Skin epidermis (tissue), 12 donors: ENCODE measurements around the gene MMP23B.
"Not testable (repeated sequence)": the region's sequence is repeated elsewhere in the genome, so short reads cannot be mapped to it uniquely, and the experiment has no call there.

Source experiments
- H3K27ac ChIP-seq, 21 experiments: fragments of 200-600 bp; sonication (generic) in 11 of 21; one replicate each; pipeline ENCODE4 v1.5.0; 2020; ENCODE audit warnings: mild to moderate bottlenecking in 3 of 21, inconsistent platforms in 2 of 21, moderate library complexity in 2 of 21
- H3K4me3 ChIP-seq, 7 experiments: fragments of 200-600 bp; sonication (generic) in 2 of 7; one replicate each; pipeline ENCODE4 v1.5.0; 2020; ENCODE audit warnings: inconsistent platforms in 2 of 7, mild to moderate bottlenecking in 2 of 7, moderate library complexity in 1 of 7

MMP23B gene

DNA sequence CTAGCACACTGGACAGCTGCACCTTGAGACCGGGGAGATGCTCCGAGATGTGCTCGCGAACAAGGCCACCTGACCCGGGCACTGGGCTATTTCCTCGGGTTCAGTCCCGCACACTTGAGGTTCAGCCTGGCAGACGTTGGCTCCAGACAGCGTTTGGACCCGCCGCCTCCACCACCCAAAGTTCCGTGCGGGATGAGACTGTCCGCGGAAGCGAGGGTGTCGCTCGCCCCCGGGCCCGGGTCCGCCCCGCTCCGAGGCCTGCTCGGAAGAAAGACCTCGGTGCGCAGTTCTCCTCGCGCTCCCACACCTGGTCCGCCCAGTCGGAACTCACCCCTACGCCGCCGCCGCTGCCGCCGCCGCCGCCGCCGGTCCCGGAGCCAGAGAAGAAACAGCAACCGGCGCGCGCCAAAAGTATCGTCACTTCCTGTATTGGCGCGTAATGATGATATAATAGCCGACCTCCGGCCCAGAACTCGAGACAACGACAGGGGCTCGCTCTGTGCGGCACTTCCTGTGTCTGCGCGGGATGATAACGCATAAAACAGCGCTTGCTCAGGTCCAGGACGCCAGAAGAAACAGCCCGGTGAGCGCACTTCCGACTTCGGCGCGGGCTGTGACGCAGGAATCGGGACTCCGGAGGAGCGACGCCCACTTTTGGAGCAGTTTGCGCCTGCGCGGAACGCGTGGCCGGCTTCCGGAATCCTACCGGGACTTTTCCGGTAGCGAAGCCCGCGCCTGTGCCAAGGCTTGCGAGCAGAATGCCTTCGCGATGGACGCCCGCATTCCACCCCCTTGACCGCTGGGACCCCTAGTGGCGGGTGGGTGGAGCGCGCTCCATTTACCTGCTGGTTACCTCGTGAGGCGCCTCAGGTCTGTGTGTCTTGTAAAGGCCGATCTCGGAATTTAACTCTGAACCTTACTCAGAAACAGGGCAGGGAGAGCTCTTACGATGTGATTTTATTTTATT, 26.9 kb downstream of the MMP23B start, which contains the start of gene CDK11B:
Gene CDK11B (minus strand): TSS at position 422 of the 967 bp plus-strand sequence. CDS start 1,519 bp downstream, outside the sequence.
- Histone ChIP-seq H3K27ac (peak within 1 kb of the TSS; percentile 66 to 100 (median 98)), H3K4me3 (peak within 1 kb of the TSS; percentile 43 to 69 (median 56))

DNA sequence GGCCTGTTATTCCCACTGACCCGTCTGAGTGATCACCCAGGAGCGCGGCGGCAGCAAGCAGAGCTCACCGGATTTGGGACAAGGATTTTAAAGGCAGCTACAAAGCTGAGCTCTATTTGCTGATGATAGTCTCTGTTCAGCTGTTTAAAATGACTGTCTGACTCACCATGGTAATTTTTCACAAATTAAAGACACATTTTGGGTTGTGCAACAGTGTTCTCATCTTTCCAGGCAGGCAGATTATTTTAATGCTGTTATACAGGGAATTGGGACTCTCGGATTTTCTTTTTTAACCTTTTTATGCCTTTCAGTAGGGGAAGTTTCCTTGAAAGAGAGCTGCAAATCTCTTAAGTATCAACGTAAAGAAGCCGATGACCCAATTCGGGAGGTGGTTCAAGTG, 30.4 kb downstream of the MMP23B start:
- peak overlapping the region in 15 of 21 experiments; percentile 18 to 79 (median 62) for H3K27ac ChIP-seq
- H3K4me3 ChIP-seq, result not testable (repeated sequence)

DNA sequence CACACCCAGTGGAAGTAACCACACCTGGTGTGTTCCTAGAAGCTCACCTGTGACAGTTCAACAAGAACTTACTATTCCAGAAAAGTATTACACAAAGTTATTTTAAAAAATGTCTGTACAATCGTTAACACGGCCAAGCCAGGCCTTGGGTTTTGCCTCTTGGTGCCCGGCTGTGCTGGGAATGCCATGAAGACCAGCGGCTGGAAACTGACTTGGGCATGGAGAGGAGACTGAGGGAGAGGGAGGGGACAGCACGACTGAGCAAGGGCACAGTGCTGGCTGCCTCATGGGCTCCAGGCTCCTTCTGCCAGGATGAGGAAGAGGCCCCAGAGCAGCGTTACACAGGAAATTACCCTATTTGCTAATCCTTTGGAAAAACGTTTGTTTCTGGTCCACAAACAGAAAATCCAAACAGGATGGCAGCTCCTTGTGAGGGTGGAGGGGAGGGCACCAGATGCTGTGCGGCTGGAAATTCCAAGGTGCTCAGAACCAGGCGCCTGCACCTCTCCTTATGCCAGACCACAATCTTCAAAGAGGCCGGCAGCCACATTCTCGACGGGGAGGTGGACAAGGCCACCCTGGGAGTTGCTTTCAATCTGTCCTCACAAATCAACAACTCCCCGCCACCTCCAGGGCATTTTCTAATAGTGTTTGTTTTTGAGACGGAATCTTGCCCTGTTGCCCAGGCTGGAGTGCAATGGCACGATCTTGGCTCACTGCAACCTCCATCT, 31.0 kb downstream of the MMP23B start:
- H3K27ac ChIP-seq, result peak overlapping the region in 17 of 21 experiments; percentile 18 to 79 (median 61)
- H3K4me3 ChIP-seq, result not testable (repeated sequence)

DNA sequence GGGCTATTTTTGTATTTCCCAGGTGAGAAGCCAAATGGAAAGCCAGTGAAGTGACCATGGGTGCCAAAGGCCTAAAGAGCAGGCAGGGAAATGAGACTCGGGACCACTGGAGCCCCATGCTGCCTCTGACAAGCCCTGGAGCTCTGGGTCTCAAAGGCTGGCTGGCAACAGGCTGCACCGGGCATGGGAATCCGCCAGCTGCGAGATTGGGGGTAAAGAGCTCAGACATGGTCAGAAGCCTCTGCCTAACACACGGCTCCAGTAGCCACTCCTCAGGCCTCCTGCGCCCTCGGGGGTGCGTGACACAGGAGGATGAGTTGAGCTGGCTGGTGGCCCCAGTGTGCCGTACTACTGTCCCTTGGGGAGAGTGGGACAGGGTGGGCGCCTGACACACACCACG, 32.3 kb downstream of the MMP23B start:
- not testable (repeated sequence) for H3K4me3 ChIP-seq, H3K27ac ChIP-seq

DNA sequence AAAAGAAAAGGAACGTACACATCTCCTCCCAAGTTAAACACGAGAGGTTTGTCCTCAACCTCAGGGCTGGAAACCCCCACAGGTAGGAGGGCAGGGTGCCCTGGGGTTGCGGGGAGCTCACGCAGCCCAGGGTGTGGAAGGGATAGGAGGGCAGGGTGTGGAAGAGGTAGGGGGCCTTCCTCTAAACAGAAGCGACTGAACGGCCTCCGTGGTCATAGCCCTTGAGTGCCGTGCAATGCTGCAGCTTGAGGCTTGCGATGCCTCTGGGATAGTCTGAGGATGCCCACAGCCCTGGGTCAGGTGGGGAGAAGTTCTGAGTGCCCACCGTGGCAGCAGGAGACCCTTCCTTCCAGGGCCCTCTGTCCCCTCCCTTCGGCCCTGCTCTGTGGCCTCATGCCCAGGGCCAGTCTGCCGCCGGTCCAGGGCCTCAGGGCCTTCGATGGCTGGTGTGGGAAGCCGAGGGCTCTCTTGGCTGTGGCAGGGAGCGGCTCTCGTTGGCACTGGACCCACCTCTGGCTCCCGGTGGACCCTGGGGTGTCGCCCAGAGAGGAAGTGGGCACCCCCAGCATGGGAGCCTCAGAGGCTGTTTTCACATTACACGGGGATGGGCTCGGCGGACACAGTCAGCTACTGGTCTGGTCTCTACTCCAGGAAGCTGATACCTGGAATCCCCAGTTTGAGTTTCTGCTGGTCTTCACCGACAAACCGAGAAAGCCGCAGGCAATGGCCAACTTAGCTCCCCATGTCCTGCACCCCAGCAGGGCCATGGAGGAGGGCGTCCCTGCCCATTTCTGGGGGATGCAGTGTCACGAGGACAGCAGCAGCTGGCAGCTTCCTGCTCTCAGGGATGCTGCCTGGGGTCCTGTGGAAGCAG, 33.2 kb downstream of the MMP23B start:
- H3K27ac ChIP-seq, result peak overlapping the region in 2 of 21 experiments; percentile 8 to 44
- H3K4me3 ChIP-seq, result no peak overlapping the region

DNA sequence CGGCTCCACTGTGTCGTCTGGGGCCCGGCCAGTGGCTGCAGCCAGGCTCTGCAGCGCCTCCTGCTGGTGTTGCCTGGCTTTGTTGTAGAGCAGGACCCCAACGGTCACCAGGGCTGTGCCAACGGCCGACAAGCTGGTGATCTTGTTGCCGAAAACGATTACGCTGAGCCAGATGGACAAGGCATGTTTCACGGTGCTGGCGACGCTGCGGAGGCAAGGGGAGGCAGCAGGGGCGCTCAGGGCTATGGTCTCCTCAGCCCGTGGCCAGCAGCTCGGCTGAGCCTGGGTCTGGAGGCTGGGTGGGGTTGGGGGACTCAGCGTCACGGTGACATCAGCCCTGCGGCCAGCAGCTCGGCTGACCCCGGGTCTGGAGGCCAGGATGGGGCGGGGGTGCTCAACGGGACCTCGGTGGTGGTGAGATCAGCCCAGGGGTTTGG, 33.9 kb downstream of the MMP23B start:
- no peak overlapping the region for H3K4me3 ChIP-seq
- H3K27ac ChIP-seq, result peak overlapping the region in 2 of 21 experiments; percentile 8 to 44

DNA sequence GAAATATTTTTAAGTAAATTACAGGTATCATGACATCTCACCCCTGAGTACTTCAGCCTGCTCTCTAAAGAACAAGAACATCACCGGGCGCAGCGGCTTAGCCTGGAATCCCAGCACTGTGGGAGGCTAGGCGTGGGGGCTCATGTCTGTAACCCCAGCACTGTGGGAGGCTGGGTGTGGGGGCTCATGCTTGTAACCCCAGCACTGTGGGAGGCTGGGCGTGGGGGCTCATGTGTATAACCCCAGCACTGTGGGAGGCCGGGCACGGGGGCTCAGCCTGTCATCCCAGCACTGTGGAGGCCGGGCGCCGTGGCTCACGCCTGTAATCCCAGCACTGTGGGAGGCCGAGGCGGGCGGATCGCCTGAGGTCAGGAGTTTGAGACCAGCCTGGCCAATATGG, 34.6 kb downstream of the MMP23B start:
- H3K27ac ChIP-seq, result peak overlapping the region in 1 of 21 experiments; percentile 49
- no peak overlapping the region for H3K4me3 ChIP-seq

DNA sequence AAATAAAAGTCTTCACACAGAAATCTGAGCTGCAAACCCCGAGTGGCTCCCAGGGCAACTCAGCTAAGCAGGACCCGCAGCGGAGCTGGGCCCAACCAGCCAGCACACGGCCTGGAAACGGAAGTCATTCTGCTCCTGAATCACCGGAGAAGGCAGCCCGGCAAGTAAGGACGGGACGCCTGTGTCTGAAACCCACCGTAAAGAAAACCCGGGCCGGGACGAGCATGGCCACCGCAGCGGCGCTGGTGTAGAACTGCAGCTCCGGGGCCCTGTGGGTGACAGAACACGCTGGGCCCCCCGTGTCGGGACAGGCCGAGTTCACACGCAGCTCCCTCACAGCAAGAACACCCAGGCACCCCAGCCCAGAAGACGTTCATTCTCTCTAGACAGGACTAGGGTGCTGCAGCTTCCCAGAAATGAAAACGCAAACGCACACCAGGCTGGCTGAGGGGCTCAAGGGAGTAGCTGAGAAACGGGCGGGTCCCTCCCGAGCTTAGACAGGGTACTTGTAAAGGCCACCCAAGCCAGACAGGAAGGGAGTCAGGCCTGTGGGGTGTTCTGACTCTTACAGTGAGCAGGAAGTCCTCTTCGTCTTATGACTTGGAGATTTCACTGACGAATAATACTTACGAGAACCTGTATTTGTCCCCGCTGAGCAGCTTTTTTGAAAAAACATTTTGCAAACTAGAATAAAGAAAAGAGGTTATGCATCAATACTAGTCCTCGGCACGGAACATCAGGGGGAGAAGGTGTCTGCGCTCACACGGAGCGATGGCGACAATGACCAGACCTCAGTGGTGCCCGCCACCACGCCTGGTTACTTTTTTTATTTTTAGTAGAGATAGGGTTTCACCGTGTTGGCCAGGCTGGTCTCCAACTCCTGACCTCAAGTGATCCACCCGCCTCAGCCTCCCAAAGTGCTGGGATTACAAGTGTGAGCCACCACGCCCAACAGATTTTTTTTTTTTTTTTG, 37.8 kb downstream of the MMP23B start:
- no peak overlapping the region for H3K27ac ChIP-seq
- no peak overlapping the region for H3K4me3 ChIP-seq

DNA sequence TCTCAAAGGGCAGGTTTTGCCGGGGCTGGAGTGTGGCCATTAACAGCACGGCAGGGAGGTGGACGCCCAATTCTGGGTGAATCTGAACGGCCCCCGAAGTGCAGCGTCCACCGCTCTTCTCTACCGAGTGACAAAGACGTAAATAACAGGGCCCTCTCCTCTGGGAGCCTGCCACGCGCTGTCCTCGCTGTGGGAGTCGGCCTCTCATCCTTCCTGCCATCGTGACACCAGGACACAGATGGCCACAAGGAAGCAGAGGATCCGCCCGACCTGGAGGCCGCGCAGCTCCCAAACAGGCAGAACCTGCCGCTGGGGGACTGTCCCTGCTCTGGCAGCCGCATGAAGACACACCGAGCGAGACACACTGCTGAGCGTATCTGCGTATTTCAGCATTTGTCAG, 38.9 kb downstream of the MMP23B start:
- H3K27ac ChIP-seq, result no peak overlapping the region
- no peak overlapping the region for H3K4me3 ChIP-seq

DNA sequence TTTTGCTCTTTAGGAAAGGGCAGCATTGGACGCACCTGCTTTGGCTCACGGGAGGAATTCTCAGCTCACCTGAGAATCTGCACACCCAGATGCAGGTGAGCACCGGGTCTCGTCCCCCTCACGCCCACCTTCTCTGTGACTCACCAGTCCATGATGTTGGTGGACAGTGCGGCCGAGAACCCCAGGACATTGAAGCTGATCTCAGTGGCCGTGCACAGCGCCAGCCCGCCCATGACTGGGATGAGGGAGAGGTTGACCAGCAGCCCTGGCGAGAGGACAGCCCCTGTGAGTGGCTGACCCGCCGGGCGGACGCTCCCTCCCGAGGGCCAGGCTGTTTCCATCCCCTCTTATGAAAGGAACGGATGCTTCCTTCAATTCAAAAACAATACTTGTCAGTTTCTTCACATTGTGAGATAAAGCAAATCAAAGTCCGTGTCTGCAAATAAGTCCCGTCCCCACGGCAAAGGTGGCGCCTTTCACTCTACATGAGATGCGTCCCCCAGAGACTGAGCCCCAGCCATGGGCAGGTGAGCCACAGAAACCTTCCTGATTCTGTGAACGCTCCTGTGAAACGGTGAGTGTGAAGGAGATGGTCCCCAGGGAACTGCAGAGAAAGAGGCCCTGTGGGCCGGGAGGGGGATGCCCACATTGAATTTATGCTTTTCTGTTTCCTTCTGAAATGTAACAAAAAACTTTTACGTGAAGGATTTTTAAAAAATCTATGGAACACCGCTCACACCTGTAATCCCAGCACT, 39.6 kb downstream of the MMP23B start:
- Histone ChIP-seq H3K27ac (no peak overlapping the region), H3K4me3 (no peak overlapping the region)

DNA sequence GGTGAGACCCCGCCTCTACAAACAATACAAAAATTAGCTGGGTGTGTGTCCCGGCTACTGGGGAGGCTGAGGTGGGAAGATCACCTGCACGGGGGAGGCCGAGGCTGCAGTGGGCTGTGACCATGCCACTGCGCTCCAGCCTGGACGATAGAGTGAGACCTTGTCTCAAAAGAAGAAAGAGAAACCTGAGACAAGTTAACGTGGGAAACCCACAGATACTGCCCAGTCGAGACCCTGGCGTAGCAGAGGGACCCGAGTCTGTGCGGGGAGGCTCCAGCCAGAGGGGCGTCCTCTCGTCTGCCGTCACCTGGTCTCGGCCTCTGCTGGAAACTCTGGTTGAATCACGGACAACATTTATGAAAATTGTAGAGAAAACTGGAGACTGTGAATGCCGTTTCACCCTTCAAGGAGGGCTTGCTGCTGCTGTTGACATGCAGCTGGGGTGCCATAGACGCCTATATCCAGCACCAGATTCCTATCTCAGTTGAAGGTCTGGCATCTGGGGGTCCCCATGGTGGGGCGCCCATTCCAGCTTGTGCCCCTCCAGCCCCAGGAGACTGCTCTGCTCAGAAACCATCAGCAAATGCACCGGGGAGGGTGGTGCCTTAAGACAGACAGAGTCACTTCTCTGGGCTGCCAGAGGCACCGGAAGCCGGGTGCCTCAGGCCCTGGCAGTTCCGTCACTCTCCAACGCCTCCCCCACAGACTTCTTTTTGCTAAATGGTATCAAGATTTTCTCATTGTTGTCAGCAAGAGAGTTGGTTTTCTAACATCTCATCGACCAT, 40.4 kb downstream of the MMP23B start:
- Histone ChIP-seq H3K27ac (no peak overlapping the region), H3K4me3 (no peak overlapping the region)

DNA sequence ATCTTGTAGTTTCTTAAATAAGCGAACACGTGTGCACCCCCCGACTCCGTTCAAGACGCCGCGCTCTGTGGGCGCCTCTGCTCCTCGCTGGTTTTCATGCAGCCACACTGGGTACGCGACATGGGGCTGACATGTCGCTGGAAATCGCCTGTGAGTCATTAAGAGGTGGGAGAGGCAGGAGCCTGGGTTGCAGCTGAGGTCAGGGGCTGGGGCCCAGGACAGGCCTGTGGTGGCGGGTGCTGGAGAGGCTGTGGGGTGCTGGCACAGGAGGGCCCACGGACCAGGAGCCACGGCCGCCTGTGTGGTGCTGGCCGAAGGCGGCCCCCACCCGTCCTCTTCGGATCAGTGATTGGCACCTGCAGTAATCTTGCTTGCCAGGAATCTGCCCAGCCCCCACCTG, 42.8 kb downstream of the MMP23B start:
- not testable (repeated sequence) for H3K4me3 ChIP-seq, H3K27ac ChIP-seq

DNA sequence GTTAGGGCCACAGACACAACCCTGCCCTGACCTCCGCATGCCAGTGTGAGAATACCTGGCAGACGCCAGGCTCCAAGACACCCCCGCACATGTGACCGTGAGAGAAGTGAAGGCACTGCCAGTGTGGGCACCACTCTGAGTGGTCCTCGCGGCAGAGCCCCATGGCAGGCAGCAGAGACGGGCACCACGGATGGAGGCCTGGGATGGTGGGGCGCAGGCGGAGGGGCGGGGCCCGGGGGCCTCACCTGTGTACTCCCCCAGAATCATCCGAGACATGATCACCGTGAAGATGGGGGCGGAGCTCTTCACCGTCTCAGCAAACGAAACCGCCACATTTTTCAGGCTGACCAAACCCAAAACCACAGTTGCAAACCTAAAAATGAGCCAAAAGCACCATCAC, 43.2 kb downstream of the MMP23B start:
- not testable (repeated sequence) for H3K4me3 ChIP-seq, H3K27ac ChIP-seq

DNA sequence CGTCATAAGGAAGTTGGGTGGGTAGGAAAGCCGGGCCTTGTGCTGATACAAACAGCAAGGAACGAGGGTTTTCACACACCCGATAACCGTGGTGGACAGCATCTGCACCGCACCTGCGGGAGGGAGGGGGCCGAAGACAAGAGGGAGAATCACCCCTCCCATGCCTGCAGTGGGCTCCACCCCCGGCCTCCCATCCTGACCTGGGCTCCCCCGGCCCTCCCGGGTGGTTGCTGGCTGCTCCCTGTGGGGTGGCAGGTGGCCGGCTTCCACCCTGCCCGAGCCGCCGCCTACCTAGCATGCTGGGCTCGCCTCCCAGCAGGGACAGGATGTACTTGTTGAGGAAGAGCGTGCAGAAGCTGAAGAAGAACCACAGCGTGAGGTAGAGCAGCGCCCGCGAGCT, 44.1 kb downstream of the MMP23B start:
- not testable (repeated sequence) for H3K27ac ChIP-seq

DNA sequence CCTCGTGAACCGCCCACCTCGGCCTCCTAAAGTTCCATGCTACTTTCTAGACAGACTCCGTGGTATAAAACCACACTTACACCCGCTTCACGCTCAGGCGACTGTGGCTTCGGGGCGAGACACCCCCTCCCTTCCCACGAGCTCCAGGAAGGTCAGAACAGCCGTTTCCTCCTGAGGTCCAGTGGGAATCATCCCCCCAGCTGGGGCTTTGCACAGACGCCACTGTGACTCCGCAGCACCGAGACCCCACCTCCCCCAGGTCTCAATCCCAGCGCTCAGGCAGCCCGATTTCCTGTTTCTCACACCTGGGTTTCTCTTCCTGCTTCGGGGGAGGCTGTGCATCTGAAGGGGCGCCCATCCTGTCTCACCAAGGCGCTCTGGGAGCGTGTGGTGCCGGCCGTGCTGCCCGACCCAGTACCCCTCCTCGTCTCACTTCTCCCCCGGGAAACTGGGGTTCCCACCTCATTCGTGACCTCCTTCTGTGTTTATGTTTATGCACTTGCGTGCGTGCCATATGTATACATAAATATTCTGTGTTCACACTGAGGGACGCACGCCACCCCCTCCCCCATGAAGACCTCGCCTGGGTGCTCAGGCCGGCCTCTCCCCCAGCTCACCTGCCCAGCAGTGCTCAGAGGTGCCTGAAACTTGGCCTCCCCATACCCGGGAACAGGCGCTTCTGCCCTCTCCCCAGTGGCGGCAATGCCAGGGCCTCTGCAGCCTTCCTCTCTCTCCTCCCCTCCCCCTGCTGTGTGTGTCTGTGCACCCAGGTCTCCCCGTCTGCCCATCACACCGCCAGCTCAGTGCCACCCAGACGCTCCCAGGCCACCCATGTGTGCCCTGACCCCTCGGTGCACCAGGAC, 46.0 kb downstream of the MMP23B start:
- Histone ChIP-seq H3K4me3 (peak overlapping the region in 1 of 7 experiments; percentile 3), H3K27ac (peak overlapping the region in 14 of 21 experiments; percentile 6 to 77 (median 54))

More for the DNA sequence above, 44.1 kb downstream of the MMP23B start:
- not testable (repeated sequence) for H3K4me3 ChIP-seq
